K562 (cell line): ENCODE measurements around the gene SBF1. TPM values are rescaled to one million over a fixed set of nuclear protein-coding genes. Genes with fewer than 3 reads are reported as not detected.
A peak's percentile ranks its signal among the peaks of the same experiment; 100 is the strongest.

Experiments used
- ATAC-seq: fragments of 200-7000 bp; cut with Tn5 transposase; 3 replicates; pipeline ENCODE4 v1.9.1; 2020; ENCODE audit warnings: moderate library complexity
- BruUV-seq: library from RNA; stranded (reverse); fragments of 400-500 nt; replicated peaks from 2 replicates; lab custom pipeline; 2021; lab: Mats Ljungman, UMichigan
- CTCF ChIA-PET: fragments of 300-600 bp; formaldehyde crosslinking; extraction: SDS; loops from one replicate; lab custom pipeline; 2021; ENCODE audit warnings: low intra/inter-chr PET ratio; lab: Yijun Ruan, JAX
- POLR2A ChIA-PET: fragments of 300-600, 350-650 bp; sonication (Branson Sonifier 250); formaldehyde crosslinking; extraction: SDS; loops from one replicate; lab custom pipeline; 2021; ENCODE audit warnings: antibody characterized with exemption, inconsistent platforms; lab: Yijun Ruan, JAX
- DNase-seq, 4 experiments: peaks; one replicate each; pipeline versions ENCODE4 v3.0.0 to v3.0.0-alpha.2; 2011 to 2018; ENCODE audit warnings: low spot score in 3 of 4, mixed read lengths in 3 of 4; ENCODE audit errors: extremely low read depth in 1 of 4
- FAIRE-seq: peaks from 2 replicates; lab custom pipeline; 2011; peaks lifted over from hg19 to GRCh38; lab: Jason Lieb, UNC
- H2AFZ ChIP-seq: 2 replicates; pipeline ENCODE4 v1.6.0; 2011; ENCODE audit warnings: low read depth, low read length, control low read depth, inconsistent platforms
- H3K27ac ChIP-seq: fragments of 200-600 bp; 3 replicates; pipeline ENCODE4 v1.8.0; 2011; ENCODE audit warnings: low read depth, mild to moderate bottlenecking, control low read depth, inconsistent platforms, low read length, moderate library complexity, mixed read lengths; ENCODE audit errors: extremely low read depth
- H3K27me3 ChIP-seq, 2 experiments: fragments of 300-600 bp in 1 of 2; 2 replicates in 1 of 2; 3 replicates in 1 of 2; pipeline versions ENCODE4 v1.6.0 to v1.8.0; 2011; ENCODE audit warnings: inconsistent platforms in 2 of 2, low read length in 2 of 2, mild to moderate bottlenecking in 1 of 2, mixed read lengths in 1 of 2, moderate library complexity in 1 of 2; ENCODE audit not compliant: control insufficient read depth in 2 of 2, insufficient read depth in 2 of 2
- H3K36me3 ChIP-seq: fragments of 300-600 bp; 3 replicates; pipeline ENCODE4 v1.8.0; 2011; ENCODE audit warnings: mild to moderate bottlenecking, low read length, inconsistent platforms; ENCODE audit not compliant: control insufficient read depth, insufficient read depth
- H3K4me1 ChIP-seq, 2 experiments: fragments of 200-600 bp in 1 of 2; replicated peaks in 1 of 2; 2 replicates in 1 of 2; 3 replicates in 1 of 2; pipeline versions ENCODE4 v1.5.1 to v1.8.0; 2011; ENCODE audit warnings: inconsistent platforms in 2 of 2, low read length in 2 of 2, mild to moderate bottlenecking in 1 of 2, mixed read lengths in 1 of 2, moderate library complexity in 1 of 2; ENCODE audit not compliant: control insufficient read depth in 2 of 2, insufficient read depth in 2 of 2
- H3K4me2 ChIP-seq: 2 replicates; pipeline ENCODE4 v1.6.1; 2011; ENCODE audit warnings: low read length, control low read depth, inconsistent platforms, mixed read lengths; ENCODE audit not compliant: insufficient read depth
- H3K4me3 ChIP-seq: fragments of 200-600 bp; sonication (generic), shearing (Covaris generic); 2 replicates; pipeline ENCODE4 v1.5.1; 2016; ENCODE audit warnings: control low read depth, inconsistent platforms
- H3K79me2 ChIP-seq: fragments of 200-600 bp; 3 replicates; pipeline ENCODE4 v1.8.0; 2011; ENCODE audit warnings: low read length, inconsistent platforms; ENCODE audit not compliant: control insufficient read depth, insufficient read depth
- H3K9ac ChIP-seq, 2 experiments: 2 replicates each; pipeline versions ENCODE4 v1.6.0 to v1.6.1; 2011; ENCODE audit warnings: low read depth in 2 of 2, low read length in 2 of 2, control low read depth in 1 of 2, inconsistent platforms in 1 of 2, mild to moderate bottlenecking in 1 of 2, mixed read lengths in 1 of 2; ENCODE audit not compliant: insufficient read depth in 1 of 2
- H3K9me1 ChIP-seq: one replicate; pipeline ENCODE4 v1.6.0; 2011; ENCODE audit warnings: inconsistent platforms, mild to moderate bottlenecking, low read length, moderate library complexity; ENCODE audit not compliant: control insufficient read depth, insufficient read depth
- H3K9me3 ChIP-seq: replicated peaks from 2 replicates; pipeline ENCODE4 v1.5.1; 2011; ENCODE audit warnings: low read depth, low read length, inconsistent platforms; ENCODE audit not compliant: control insufficient read depth, insufficient read depth
- H4K20me1 ChIP-seq: replicated peaks from 2 replicates; pipeline ENCODE4 v1.6.1; 2011; ENCODE audit warnings: low read length, inconsistent platforms, mixed read lengths; ENCODE audit not compliant: control insufficient read depth, insufficient read depth
- BACH1 ChIP-seq: fragments of 200-800 bp; sonication (Bioruptor generic); IDR thresholded peaks from 2 replicates; pipeline ENCODE4 v1.6.1; 2016; ENCODE audit warnings: missing genetic modification characterization, missing compliant biosample characterization
- GATAD2B ChIP-seq: fragments of 450-650 bp; IDR thresholded peaks from 2 replicates; pipeline ENCODE4 v1.6.1; 2017; ENCODE audit warnings: mild to moderate bottlenecking, borderline replicate concordance
- MEIS2 ChIP-seq: fragments of 450-650 bp; IDR thresholded peaks from 2 replicates; pipeline ENCODE4 v1.6.1; 2014; ENCODE audit warnings: mild to moderate bottlenecking; ENCODE audit not compliant: partially characterized antibody
- POLR2G ChIP-seq: fragments of 200-400 bp; formaldehyde crosslinking; IDR thresholded peaks from 2 replicates; pipeline ENCODE4 v1.6.1; 2017; ENCODE audit warnings: low read depth, mild to moderate bottlenecking, antibody characterized with exemption, low read length, moderate library complexity
- TEAD2 ChIP-seq: fragments of 450-650 bp; IDR thresholded peaks from 2 replicates; pipeline ENCODE4 v1.6.1; 2016; ENCODE audit warnings: missing genetic modification characterization, control low read depth, missing compliant biosample characterization
- WGBS: fragments of 100-300 bp; shearing (Covaris generic); methylation state at CpG from one replicate; pipeline ENCODE4 v1.1.6; 2016; ENCODE audit warnings: low coverage, mixed read lengths; ENCODE audit not compliant: insufficient coverage; ENCODE audit errors: missing lambda C conversion rate; 5-methylcytosine and 5-hydroxymethylcytosine counted together
- in situ Hi-C: fragments of 300-500 bp; cut with MboI; formaldehyde crosslinking; loops from 4 replicates; pipeline ENCODE4 v1.15.0; 2018; ENCODE audit warnings: inconsistent platforms, mixed read lengths
- intact Hi-C: fragments of 100-400 bp; cut with micrococcal nuclease; formaldehyde crosslinking; loops from 2 replicates; pipeline ENCODE4 v1.14.2; 2022
- polyA plus RNA-seq, 8 experiments: library from polyadenylated mRNA; depleted of rRNA in 4 of 8; stranded (reverse) in 5 of 8; unstranded in 3 of 8; fragments of >200 nt; fragmentation: Nextera tagmentation in 2 of 8; fragmentation: Illumina TruSeq in 1 of 8; extraction: Ambion mirVana in 2 of 8; extraction: Trizol in 1 of 8; gene quantifications; 2 replicates each; pipeline versions ENCODE4 v1.2.1 to v1.2.3, GENCODE V29; 2011 to 2014; ENCODE audit warnings: inconsistent platforms in 1 of 8, missing spikeins in 1 of 8
- total RNA-seq, 7 experiments: library from RNA; depleted of rRNA in 6 of 7; stranded (reverse); fragments of >200 nt in 6 of 7; fragmentation: Illumina TruSeq in 2 of 7; extraction: Trizol in 2 of 7; gene quantifications; 2 replicates each; pipeline versions ENCODE4 v1.2.1 to v1.2.3, GENCODE V29; 2011 to 2021; ENCODE audit warnings: low replicate concordance in 1 of 7

The SBF1 gene
- total and polyA plus RNA-seq, 9 of the 15 experiments (the other 6 are each of a cell fraction or from before 2014, with no cell fraction given) = 0.44 to 50.4 (median 11.4) TPM

- intact Hi-C loops = no loop called here
- no TSS peak for BruUV-seq
- Histone ChIP-seq H3K27me3 (no peaks in the 10 kb centered on the region), H4K20me1 (no peaks in the 10 kb centered on the region; the same call in 1 of the 2 replicates), H3K79me2 (no peaks in the 10 kb centered on the region), H3K9me3 (no peaks in the 10 kb centered on the region), H3K27ac (no peak overlapping the region), H3K4me3 (no peak overlapping the region), H3K4me1 (peaks cover 0 to 6% of the 10 kb centered on the region in 2 experiments; a peak in 2 of 5 replicates), H3K4me2 (no peak overlapping the region), H3K9ac (no peak overlapping the region), H2AFZ (no peak overlapping the region), H3K9me1 (no peaks in the 10 kb centered on the region), H3K36me3 (peaks cover 88% of the 10 kb centered on the region; the same call in 2 of the 3 replicates)
- WGBS = 83% methylated on average over 2 of the region's 5 CpGs
- ChIA-PET CTCF (no interaction called here), POLR2A (no interaction called here)
- in situ Hi-C loops = no loop called here
- TF ChIP-seq BACH1 = no peak
- FAIRE-seq = no peak
- DNase-seq = no peak
- no peak for ATAC-seq
Measured at GRCh38 chr22:50418624-50419023, 56.2 kb downstream of the SBF1 start.

GRCh38 chr22:50417411-50418210, 57.2 kb downstream of the SBF1 start:
- H3K9me1 ChIP-seq = no peaks in the 10 kb centered on the region
- no peak overlapping the region for H3K4me3 ChIP-seq
- no peaks in the 10 kb centered on the region for H3K27me3 ChIP-seq
- ChIA-PET CTCF (no interaction called here), POLR2A (interaction anchor here (0.8 kb wide), 1 partner anchor 475 kb away, joined by 3 read pairs; no protein-coding TSS in a partner anchor)
- intact Hi-C loops = no loop called here
- DNase-seq (no peak), ATAC-seq (no peak), FAIRE-seq (no peak)
- H3K4me1 ChIP-seq = peaks cover 0 to 6% of the 10 kb centered on the region in 2 experiments; a peak in 2 of 5 replicates
- no peak overlapping the region for H3K27ac ChIP-seq
- in situ Hi-C loops = no loop called here
- no peak overlapping the region for H2AFZ ChIP-seq
- BruUV-seq = no TSS peak
- no peak overlapping the region for H3K9ac ChIP-seq
- no peak for TF ChIP-seq GATAD2B
- TF ChIP-seq TEAD2 (tag) = no peak
- 0 out of 2 replicates have a peak, but pooled peaks have one; percentile 16 for TF ChIP-seq POLR2G
- no peak for TF ChIP-seq MEIS2
- H3K79me2 ChIP-seq = no peaks in the 10 kb centered on the region
- no peak overlapping the region for H3K4me2 ChIP-seq
- H4K20me1 ChIP-seq = no peaks in the 10 kb centered on the region; the same call in 1 of the 2 replicates
- peaks cover 83% of the 10 kb centered on the region; the same call in 2 of the 3 replicates for H3K36me3 ChIP-seq
- H3K9me3 ChIP-seq = no peaks in the 10 kb centered on the region
- 84% methylated on average over 7 of the region's 13 CpGs for WGBS
